ENCODE measurements around the gene DSCAML1. TPM values are rescaled to one million over a fixed set of nuclear protein-coding genes. Genes with fewer than 3 reads are reported as not detected.

Gene DSCAML1
- total and polyA plus RNA-seq, 10 of the 15 experiments (the other 5 are each of a cell fraction or from before 2014, with no cell fraction given), result 0.03 to 0.18 (median 0.06) TPM; not detected in 1

DNA sequence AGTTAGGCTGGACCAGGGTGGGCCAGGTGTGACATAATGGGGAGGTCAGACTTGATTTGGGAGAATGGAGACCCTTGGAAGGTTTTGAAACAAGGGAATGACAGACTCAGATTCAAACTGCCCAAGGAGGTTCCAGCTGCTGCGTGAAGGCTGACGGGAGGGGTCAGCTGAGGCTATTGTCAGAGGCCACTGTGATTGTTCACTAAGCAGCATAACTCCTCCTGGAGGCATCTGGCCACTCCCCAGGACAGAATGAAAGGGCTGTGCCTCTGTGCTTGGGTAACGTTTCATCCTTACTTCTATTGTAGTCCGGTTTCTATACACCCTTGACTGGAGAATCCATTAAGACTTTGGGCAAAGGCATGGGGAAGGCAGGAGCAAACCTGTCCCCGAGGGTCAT is 126.6 kb downstream of the DSCAML1 start:
- RAD21 ChIA-PET (ENCODE audit: unreplicated experiment), result no interaction called here

DNA sequence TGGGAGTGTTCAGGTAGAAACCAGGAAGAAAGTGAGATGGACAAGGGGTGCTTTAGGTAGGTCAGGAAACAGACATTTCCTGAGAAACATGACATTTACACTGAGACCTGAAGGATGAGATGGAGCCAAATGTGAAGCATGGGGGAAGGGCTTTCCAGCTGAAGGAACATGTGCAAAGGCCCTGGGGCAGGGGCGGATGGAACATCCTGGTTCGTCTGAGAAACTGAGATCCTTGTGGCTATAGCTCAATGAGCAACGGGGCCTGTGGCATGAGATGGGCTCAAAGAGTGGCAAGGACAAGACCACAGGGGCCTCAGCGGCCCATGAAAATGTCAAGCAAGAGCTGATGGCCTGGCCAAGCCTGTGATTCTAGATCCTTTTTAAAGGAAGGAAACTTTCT is 127.4 kb downstream of the DSCAML1 start:
- ChIA-PET CTCF (interaction anchor here (0.6 kb wide), 1 partner anchor 524 kb away, joined by 4 read pairs; no protein-coding TSS in a partner anchor), SMC1A (ENCODE audit: uncharacterized antibody, unreplicated experiment) (interaction anchor here (1.3 kb wide), 1 partner anchor 14 kb away, joined by 3 read pairs; no protein-coding TSS in a partner anchor), RAD21 (ENCODE audit: unreplicated experiment) (no interaction called here), POLR2A (no interaction called here)
- in situ Hi-C loops (cut with MboI), result no loop called here
- no peak overlapping the region for H3K4me3 ChIP-seq
- H3K79me2 ChIP-seq (ENCODE audit: control insufficient read depth, insufficient read depth, low read length), result no peaks in the 10 kb centered on the region
- no peaks in the 10 kb centered on the region for H3K4me1 ChIP-seq (ENCODE audit: control insufficient read depth, insufficient read depth, low read length)
- no peak for FAIRE-seq
- H3K9me3 ChIP-seq (replicated peaks; ENCODE audit: control insufficient read depth, insufficient read depth, low read length), result no peaks in the 10 kb centered on the region
- H3K36me3 ChIP-seq (ENCODE audit: control insufficient read depth in 2 of 2, insufficient read depth in 2 of 2, low read length in 1 of 2), result no peaks in the 10 kb centered on the region
- DNase-seq (ENCODE audit: low read depth, low spot score), result no peak
- intact Hi-C loops (cut with micrococcal nuclease; ENCODE audit: unreplicated experiment), result no loop called here
- H2AFZ ChIP-seq (ENCODE audit: control insufficient read depth, low read depth, low read length), result no peak overlapping the region
- 2% methylated on average over 4 of the region's 4 CpGs for WGBS (ENCODE audit: insufficient coverage, insufficient replicate concordance, low lambda C conversion rate, missing lambda C conversion rate)
- no peak for ATAC-seq
- H4K20me1 ChIP-seq (ENCODE audit: control insufficient read depth, insufficient read depth), result no peaks in the 10 kb centered on the region
- no peak overlapping the region for H3K4me2 ChIP-seq (ENCODE audit: control insufficient read depth, insufficient read depth)
- H3K9ac ChIP-seq (ENCODE audit: control insufficient read depth, insufficient read depth, low read length), result no peak overlapping the region
- no TSS peak for BruUV-seq (replicated peaks)
- H3K27me3 ChIP-seq (replicated peaks in 1 of 2; ENCODE audit: control insufficient read depth in 2 of 2, insufficient read depth in 2 of 2, low read length in 1 of 2), result peaks cover 7% of the 10 kb centered on the region in 2 experiments; a peak in 3 of 4 replicates
- H3K27ac ChIP-seq (ENCODE audit: control insufficient read depth, insufficient read depth), result no peak overlapping the region
- TF ChIP-seq BCL3 (IDR thresholded peaks at IDR 0.05; ENCODE audit: borderline replicate concordance, insufficient read depth, low read depth, low read length, poor library complexity, severe bottlenecking) (no peak), EGR1 (IDR thresholded peaks at IDR 0.05; ENCODE audit: borderline replicate concordance in 1 of 2, low read depth in 2 of 2, low read length in 2 of 2) (no peak), SMAD5 (IDR thresholded peaks at IDR 0.05; ENCODE audit: low read depth) (no peak), SMARCA5 (IDR thresholded peaks at IDR 0.05) (no peak), KAT2A (conservative IDR thresholded peaks at IDR 0.05; ENCODE audit: control insufficient read depth, low read depth, low read length) (no peak), TAF1 (IDR thresholded peaks at IDR 0.05; ENCODE audit: borderline replicate concordance, low read depth, low read length) (no peak), PAX8 (IDR thresholded peaks at IDR 0.05) (no peak), NRF1 (conservative IDR thresholded peaks at IDR 0.05; ENCODE audit: low read depth, low read length) (no peak), POU2F2 (IDR thresholded peaks at IDR 0.05; ENCODE audit: borderline replicate concordance, low read depth, low read length) (no peak), BHLHE40 (IDR thresholded peaks at IDR 0.05; ENCODE audit: borderline replicate concordance in 1 of 2, low read depth in 2 of 2, low read length in 1 of 2) (no peak), NFXL1 (IDR thresholded peaks at IDR 0.05; ENCODE audit: borderline replicate concordance) (no peak)
- TF ChIP-seq, protein P1, sequence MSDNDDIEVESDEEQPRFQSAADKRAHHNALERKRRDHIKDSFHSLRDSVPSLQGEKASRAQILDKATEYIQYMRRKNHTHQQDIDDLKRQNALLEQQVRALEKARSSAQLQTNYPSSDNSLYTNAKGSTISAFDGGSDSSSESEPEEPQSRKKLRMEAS (IDR thresholded peaks at IDR 0.05; ENCODE audit: low read depth, low read length), result no peak
- TF ChIP-seq, protein P2, sequence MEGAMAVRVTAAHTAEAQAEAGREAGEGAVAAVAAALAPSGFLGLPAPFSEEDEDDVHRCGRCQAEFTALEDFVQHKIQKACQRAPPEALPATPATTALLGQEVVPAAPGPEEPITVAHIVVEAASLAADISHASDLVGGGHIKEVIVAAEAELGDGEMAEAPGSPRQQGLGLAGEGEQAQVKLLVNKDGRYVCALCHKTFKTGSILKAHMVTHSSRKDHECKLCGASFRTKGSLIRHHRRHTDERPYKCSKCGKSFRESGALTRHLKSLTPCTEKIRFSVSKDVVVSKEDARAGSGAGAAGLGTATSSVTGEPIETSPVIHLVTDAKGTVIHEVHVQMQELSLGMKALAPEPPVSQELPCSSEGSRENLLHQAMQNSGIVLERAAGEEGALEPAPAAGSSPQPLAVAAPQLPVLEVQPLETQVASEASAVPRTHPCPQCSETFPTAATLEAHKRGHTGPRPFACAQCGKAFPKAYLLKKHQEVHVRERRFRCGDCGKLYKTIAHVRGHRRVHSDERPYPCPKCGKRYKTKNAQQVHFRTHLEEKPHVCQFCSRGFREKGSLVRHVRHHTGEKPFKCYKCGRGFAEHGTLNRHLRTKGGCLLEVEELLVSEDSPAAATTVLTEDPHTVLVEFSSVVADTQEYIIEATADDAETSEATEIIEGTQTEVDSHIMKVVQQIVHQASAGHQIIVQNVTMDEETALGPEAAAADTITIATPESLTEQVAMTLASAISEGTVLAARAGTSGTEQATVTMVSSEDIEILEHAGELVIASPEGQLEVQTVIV (IDR thresholded peaks at IDR 0.05; ENCODE audit: borderline replicate concordance, partially characterized antibody), result no peak

More for the DNA sequence above, 126.6 kb downstream of the DSCAML1 start:
- DNase-seq (ENCODE audit: low read depth, low spot score) (no peak), FAIRE-seq (no peak), ATAC-seq (no peak)
- TF ChIP-seq IRF4 (IDR thresholded peaks at IDR 0.05; ENCODE audit: low read depth, low read length), result no peak
- no peak for TF ChIP-seq FOXK2 (IDR thresholded peaks at IDR 0.05)
- no peak for TF ChIP-seq FOXM1 (IDR thresholded peaks at IDR 0.05; ENCODE audit: low read depth, low read length)
- BruUV-seq (replicated peaks), result no TSS peak
- in situ Hi-C loops (cut with MboI), result no loop called here
- H4K20me1 ChIP-seq (ENCODE audit: control insufficient read depth, insufficient read depth), result no peaks in the 10 kb centered on the region
- 30% methylated on average over 5 of the region's 5 CpGs for WGBS (ENCODE audit: insufficient coverage, insufficient replicate concordance, low lambda C conversion rate, missing lambda C conversion rate)
- no peak overlapping the region for H3K9ac ChIP-seq (ENCODE audit: control insufficient read depth, insufficient read depth, low read length)
- no peak overlapping the region for H3K27ac ChIP-seq (ENCODE audit: control insufficient read depth, insufficient read depth)
- H3K27me3 ChIP-seq (replicated peaks in 1 of 2; ENCODE audit: control insufficient read depth in 2 of 2, insufficient read depth in 2 of 2, low read length in 1 of 2), result peaks cover 7% of the 10 kb centered on the region in 2 experiments; a peak in 3 of 4 replicates
- ChIA-PET POLR2A (no interaction called here), CTCF (no interaction called here), SMC1A (ENCODE audit: uncharacterized antibody, unreplicated experiment) (interaction anchor here (1.3 kb wide), 1 partner anchor 15 kb away, joined by 3 read pairs; no protein-coding TSS in a partner anchor)
- no peaks in the 10 kb centered on the region for H3K9me3 ChIP-seq (replicated peaks; ENCODE audit: control insufficient read depth, insufficient read depth, low read length)
- no peaks in the 10 kb centered on the region for H3K79me2 ChIP-seq (ENCODE audit: control insufficient read depth, insufficient read depth, low read length)
- no peak overlapping the region for H2AFZ ChIP-seq (ENCODE audit: control insufficient read depth, low read depth, low read length)
- H3K4me1 ChIP-seq (ENCODE audit: control insufficient read depth, insufficient read depth, low read length), result no peaks in the 10 kb centered on the region
- intact Hi-C loops (cut with micrococcal nuclease; ENCODE audit: unreplicated experiment), result no loop called here
- no peak overlapping the region for H3K4me3 ChIP-seq
- no peaks in the 10 kb centered on the region for H3K36me3 ChIP-seq (ENCODE audit: control insufficient read depth in 2 of 2, insufficient read depth in 2 of 2, low read length in 1 of 2)
- no peak overlapping the region for H3K4me2 ChIP-seq (ENCODE audit: control insufficient read depth, insufficient read depth)

Measured in GM12878 (cell line).